ENCODE data around the gene ARHGEF7. TPM values are rescaled to one million over a fixed set of nuclear protein-coding genes. Genes with fewer than 3 reads are reported as not detected.

ARHGEF7 gene
- total RNA-seq, 1 donor from 2014 or later: 61.8 TPM

- intact Hi-C loops (cut with micrococcal nuclease): no loop called here
These were observed 53.0 kb downstream of the ARHGEF7 start for GRCh38 chr13:111168107-111168506.

GRCh38 chr13:111171112-111171511 lies 56.0 kb downstream of the ARHGEF7 start:
- intact Hi-C loops (cut with micrococcal nuclease): no loop called here

GRCh38 chr13:111171629-111172028 lies 56.5 kb downstream of the ARHGEF7 start:
- intact Hi-C loops (cut with micrococcal nuclease): no loop called here

- intact Hi-C loops (cut with micrococcal nuclease): no loop called here
These were observed 59.4 kb downstream of the ARHGEF7 start for GRCh38 chr13:111174377-111175114.

- intact Hi-C loops (cut with micrococcal nuclease): no loop called here
These were observed 60.3 kb downstream of the ARHGEF7 start for GRCh38 chr13:111175372-111175771.

GRCh38 chr13:111175935-111176334 lies 60.8 kb downstream of the ARHGEF7 start:
- intact Hi-C loops (cut with micrococcal nuclease): loop anchor here (2.0 kb wide), 1 partner anchor 23 kb away; no protein-coding TSS in a partner anchor

GRCh38 chr13:111176421-111176820 lies 61.3 kb downstream of the ARHGEF7 start:
- intact Hi-C loops (cut with micrococcal nuclease): loop anchor here (2.0 kb wide), 1 partner anchor 24 kb away; no protein-coding TSS in a partner anchor

GRCh38 chr13:111177081-111177711 lies 62.1 kb downstream of the ARHGEF7 start:
- intact Hi-C loops (cut with micrococcal nuclease): loop anchor here (2.0 kb wide), 1 partner anchor 24 kb away; no protein-coding TSS in a partner anchor

- intact Hi-C loops (cut with micrococcal nuclease): loop anchor here (2.0 kb wide), 1 partner anchor 25 kb away; no protein-coding TSS in a partner anchor
These were observed 62.8 kb downstream of the ARHGEF7 start for GRCh38 chr13:111177921-111178320.

- intact Hi-C loops (cut with micrococcal nuclease): no loop called here
These were observed 63.3 kb downstream of the ARHGEF7 start for GRCh38 chr13:111178402-111178801.

- intact Hi-C loops (cut with micrococcal nuclease): loop anchor here (1.0 kb wide), 1 partner anchor 9 kb away; no protein-coding TSS in a partner anchor
These were observed 65.0 kb downstream of the ARHGEF7 start for GRCh38 chr13:111179908-111180760.

- intact Hi-C loops (cut with micrococcal nuclease): no loop called here
These were observed 66.9 kb downstream of the ARHGEF7 start for GRCh38 chr13:111181977-111182376.

GRCh38 chr13:111183087-111183645 lies 68.1 kb downstream of the ARHGEF7 start:
- intact Hi-C loops (cut with micrococcal nuclease): no loop called here

GRCh38 chr13:111183959-111184358 lies 68.8 kb downstream of the ARHGEF7 start:
- intact Hi-C loops (cut with micrococcal nuclease): no loop called here

- intact Hi-C loops (cut with micrococcal nuclease): loop anchor here (5.0 kb wide), 1 partner anchor 38 kb away; no protein-coding TSS in a partner anchor
These were observed 69.6 kb downstream of the ARHGEF7 start for GRCh38 chr13:111184458-111185401.

- intact Hi-C loops (cut with micrococcal nuclease): loop anchor here (5.0 kb wide), 1 partner anchor 36 kb away; no protein-coding TSS in a partner anchor
These were observed 71.3 kb downstream of the ARHGEF7 start for GRCh38 chr13:111186305-111186935.

GRCh38 chr13:111187960-111188541 lies 72.9 kb downstream of the ARHGEF7 start:
- intact Hi-C loops (cut with micrococcal nuclease): loop anchor here (2.0 to 5.0 kb wide), 2 partner anchors 15 to 34 kb away; no protein-coding TSS in a partner anchor

- intact Hi-C loops (cut with micrococcal nuclease): loop anchor here (1.0 to 5.0 kb wide), 4 partner anchors 9 to 36 kb away; no protein-coding TSS in a partner anchor
These were observed 74.0 kb downstream of the ARHGEF7 start for GRCh38 chr13:111189064-111189505.

GRCh38 chr13:111189516-111189915 lies 74.4 kb downstream of the ARHGEF7 start:
- intact Hi-C loops (cut with micrococcal nuclease): loop anchor here (1.0 to 5.0 kb wide), 4 partner anchors 9 to 36 kb away; no protein-coding TSS in a partner anchor
